Kasumi-1 (cell line): Measurements from ENCODE around the gene IGLL5.
A peak's percentile ranks its signal among the peaks of the same experiment; 100 is the strongest.

Source experiments
- DNase-seq, 2 experiments: peaks; one replicate each; lab custom pipeline; 2025; lab: John Stamatoyannopoulos, UW

Gene IGLL5

DNA sequence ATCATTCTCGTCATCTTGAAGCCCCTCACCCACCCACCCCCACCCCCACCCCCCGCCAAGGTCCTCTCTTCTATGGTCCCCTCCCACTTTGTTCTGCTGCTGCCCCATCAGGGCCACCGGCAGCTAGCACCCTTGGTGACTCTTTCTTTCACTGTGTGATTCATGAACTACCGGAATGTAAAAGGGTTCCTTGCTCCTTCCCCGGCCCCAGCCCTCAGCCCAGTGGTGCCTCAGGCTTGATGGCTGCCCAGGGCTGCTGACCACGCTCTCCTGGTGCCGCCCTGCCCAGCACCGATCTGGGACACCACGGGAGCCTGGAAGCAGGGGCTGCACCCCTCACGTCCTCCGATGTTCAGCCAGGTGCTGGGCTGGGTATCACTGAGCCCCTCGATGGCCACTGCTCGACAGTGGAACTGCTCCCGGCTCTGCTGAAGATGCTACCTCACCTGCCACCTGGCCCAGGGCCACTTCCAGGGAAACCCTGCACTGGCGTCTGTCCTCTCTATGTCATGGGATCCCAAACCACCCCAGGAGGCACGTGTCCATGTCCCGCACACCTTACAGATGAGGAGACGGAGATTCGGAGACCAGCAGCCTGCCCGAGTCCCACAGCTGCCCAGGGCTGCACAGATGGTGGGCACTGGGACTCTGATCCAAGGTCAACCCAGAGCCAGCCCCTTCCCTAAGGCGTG is 39.7 kb downstream of the IGLL5 start:
- no peak for DNase-seq

DNA sequence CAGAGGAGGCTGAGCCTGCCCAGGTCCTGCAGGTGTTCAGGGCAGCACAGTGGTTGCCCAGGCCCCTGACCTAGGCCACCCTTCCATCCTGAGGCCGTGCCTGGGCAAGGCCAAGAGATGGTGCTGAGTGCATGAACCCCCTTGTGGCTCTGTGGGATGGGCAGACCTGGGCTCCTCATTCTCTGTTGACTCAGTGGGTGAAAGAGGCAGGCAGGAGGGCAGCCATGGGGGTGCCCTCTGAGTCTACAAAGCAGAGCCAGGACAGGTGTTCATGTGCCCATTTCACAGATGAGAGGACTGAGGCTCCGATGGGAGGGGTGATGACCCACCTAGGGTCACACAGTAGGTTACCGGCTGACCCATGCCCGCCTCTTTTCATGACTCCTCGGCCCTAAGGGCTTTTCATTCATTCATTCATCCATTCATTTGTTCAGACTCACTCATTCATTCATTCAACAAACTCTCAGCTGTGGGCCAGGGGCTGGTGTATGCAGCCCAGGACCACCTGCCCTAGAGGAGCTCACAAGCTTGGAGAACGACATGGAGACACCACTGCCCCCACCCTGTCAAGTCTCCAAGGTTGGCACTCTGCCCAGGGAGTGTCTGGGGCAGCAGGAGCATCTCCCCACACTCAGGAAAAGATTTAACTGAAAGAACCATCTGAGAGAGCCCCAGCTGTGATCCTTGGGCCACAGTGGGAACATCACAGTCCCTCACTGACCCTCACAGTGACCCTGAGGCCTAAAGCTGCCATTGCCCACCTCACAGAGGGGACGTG is 40.5 kb downstream of the IGLL5 start:
- DNase-seq: peak in 1 of 2 experiments; percentile 50

DNA sequence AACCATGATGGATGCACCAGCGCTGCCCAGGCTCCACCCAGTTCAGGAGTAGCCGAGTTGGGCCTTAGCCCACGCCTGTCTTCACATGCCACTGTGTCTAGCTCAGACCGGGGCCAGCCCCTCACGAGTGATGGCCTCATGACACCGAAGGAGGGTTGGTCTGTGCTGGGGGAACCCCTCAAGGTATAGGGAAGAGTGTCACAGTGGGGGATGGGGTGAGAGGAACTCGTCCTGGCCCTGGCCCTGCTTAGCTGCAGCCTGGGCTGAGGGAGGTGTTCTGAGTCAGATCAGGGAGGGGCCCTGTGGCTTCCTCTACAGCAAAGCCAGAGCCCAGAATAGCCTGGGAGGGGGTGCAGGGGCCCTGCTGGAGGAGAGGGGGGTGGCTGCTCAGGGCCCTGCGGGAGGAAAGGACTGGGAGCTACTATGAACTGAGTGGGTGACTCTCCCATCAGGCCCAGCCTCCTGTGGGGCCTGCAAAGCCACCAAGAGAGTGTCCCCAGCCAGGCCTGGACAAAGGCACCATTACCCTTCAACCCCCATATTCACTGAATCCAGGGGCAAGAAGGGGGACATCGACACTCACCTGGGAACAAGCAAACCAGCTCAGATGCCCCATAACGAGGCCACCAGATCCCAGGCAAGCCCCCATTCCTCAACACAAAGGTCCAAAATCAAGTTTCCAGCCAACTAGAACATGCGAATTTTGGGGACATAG is 41.2 kb downstream of the IGLL5 start:
- DNase-seq: peak; percentile 93 to 96

DNA sequence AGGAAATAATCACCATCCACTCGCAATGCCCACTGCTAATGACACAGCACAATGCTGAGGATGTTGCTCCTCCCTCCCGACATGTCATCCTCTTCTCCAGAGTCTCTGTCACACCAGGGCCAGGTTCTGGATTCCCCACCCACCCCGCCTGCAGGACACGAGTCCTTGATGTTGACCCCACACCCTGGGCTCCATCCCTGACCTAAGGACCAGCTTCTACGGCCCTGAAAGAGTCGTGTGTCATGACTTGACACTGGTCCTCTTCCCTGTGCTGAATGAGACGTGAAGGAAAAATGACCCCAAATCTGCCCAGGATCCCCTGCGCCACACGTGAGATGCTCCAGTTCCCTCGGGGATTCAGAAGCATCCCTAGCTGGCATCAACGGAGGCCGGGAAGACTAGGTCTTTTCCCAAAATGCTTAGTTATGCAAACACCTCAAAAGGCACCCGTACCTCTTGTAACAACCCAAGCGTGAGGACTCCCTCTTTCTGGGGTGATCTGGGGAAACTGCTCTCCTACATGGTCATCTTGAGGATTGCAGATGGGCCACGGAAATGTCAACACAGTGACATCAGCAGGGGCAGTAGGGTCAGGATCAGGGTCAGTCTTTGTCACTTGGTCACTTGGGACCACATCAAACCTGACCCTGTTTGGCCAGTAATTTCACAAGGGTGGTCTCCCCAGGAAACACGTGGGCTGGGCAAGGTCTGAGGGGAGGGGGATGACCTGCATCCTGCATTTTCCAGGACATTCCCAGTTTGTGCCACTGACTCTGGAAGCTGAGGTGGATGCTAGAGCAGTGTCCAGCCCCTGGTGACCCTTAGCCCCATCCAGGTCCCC is 42.0 kb downstream of the IGLL5 start:
- DNase-seq: no peak

DNA sequence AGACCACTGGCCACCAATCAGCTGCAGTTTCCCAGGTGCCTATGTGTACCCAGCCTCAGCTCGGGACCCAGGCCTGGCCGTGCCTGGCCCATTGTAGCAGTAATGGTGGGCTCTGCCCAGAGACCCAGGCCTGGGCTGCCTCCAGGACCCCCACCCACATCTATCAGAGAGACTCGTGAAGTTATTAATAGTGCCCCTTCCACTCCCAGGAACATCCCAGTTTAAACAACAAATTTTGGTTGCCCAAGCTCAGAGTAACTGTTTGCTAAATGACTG is 42.5 kb downstream of the IGLL5 start:
- no peak for DNase-seq

DNA sequence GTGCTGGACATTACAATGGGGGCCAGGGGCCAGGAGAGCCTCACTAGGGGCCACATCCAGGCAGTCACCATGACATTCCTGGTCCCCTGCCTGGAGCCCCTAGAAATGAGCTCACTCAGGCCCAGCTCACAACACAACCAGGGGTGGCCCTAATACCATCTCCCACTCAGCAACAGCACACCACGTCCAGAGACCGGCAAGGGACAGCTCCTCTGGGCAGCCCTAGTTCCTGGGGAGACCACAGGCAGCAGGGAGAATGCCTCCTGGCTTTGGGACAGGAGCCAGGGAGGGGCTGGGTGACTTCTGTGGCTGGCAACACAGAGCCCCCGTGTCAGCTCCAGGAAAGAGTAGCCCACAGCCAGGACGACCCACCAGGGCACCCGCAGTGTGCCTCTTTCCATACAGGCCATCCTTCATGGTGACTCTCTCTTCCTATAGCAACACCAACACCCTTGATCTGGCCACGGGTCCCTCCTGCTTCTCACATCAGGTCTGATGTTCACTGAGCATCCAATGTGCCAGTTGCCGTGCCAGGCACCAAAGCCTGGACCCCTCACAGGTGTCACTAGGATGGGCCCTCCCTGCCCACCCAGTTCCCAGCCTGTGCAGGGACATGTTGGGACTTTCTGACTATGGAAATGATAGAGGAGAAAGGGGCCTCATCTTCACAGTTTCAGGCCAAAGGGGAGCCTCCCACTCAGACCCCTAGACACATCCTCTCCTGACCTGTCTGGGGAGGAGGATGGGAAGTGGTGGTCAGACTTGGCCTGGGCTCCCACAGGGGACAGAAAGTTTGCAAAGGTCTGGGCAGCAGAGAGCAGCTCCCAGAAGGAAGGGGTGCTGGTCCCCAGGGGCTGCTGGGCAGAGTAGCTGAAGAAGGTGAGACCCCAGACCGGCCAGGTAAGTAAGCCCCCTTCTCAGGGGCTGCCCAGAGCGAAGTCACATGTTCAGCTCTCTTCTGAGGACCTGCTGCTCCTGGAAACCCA is 43.2 kb downstream of the IGLL5 start:
- DNase-seq: no peak

DNA sequence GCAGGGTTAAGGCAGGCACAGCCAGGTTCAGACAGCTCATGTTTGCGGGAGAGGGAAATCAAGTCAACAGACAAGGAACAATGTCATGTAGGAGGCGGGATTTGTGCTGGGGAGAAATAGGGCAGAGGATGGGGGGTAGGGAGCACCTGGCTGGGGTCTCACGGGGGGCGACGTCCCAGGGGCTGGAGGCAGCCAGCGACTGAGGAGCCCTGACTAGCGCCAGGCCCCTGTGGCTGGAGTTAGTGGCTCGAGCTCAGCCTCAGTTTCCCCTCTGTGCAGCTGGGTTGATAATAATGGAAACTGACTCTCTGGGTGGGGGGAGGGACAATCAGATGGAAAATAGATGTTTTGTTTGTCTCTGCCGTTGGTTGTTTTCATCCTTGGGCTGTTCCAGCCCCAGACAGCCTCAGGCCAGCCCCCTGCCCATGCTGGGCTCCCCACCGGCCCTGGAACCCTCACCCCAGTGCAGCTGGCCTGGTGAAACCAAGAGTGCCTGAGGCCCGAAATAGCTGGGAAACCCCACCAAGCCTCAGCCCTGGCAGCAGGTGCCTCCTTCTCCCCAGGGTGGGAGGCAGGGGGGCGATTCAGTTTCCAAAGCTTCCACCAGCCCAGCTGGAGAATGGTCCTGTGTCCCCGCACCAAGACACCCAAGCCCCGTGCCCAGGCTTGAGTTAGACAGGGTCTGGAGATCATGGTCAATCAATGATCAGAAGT is 44.1 kb downstream of the IGLL5 start:
- no peak for DNase-seq

DNA sequence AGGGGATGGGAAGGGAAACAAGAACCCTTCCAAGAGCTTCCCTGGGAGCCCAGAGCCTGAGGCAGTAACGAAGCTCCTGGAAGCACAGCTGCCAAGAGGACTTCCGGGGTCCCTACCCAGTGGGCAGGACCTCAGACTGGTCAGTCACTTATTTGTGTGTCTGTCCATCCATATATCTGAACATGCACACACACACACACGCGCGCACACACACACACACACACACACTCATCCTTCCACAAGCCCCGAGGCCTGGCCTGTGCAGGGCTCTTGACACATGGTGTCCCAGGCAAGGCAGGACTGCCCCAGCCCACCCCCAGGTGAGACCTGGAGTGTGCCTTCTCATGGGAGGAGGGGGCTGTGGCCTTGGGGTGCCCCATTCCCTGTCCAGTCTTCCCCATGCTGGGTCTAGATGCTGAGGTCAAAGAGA is 44.9 kb downstream of the IGLL5 start:
- no peak for DNase-seq

DNA sequence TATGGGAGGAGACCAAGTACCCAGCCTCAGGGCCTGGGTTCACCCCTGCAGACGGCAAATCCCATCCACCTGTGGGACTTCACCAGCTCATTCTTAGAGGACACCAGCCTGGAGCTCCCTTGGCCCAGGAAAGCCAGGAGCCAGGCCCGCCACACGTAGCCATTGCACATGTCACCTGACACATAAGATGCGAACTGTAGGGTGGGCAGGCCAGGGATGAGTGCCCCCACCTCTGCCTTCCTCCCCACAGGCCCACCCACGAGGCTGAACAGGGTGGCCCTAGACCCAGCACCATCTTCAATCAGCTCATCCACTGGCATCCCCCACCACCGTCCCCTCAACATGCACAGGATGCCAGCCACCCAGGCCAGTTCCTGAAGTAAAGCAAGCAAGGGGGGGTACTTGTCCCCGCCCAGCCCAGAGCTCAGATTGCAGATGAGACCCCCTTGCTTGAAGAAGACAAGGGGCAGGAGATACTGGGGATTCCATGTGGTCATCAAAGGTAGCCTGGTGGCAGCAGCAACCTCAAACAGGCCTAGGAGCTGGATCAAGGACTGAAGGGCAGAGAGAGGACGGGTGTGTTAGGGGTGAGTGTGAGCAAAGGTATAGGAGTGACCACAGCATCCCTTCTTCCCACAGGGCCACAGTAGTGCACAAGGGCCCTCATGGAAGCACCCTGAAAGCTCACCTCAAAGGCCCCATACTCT is 45.6 kb downstream of the IGLL5 start:
- DNase-seq: no peak

DNA sequence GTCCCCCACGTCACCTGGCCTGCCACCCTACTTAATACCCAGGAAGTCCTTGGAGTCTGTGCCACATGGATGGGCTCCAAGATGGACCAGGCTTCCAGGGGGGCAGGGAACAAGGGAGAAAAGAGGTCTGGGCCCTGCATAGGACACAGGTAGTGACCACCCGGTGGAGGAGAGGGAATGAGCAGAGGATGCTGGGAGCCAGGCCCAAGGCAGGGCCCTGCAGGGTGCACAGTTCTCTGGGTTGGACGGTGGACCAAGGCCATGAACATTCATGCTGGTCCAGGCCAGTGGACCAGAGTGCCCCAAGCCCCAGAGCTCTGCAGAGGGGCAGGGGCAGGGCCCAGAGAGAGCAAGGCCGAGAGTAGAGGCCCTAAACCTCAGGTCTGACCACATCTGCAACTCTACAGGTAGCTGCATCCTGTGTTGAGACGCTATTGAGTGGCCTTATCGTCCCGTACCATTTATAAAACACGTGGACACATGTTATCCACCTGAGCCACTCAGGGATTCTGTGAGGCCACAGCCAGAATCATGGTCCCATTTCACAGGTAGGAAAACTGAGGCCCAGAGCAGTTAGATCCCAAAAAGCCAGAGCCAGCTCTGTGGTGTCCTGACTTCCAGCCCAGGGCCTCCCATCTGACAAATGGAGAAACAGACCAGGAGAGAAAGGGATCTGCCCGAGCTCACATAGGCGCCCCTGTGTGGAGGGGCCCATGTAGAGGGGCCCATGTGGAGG is 46.4 kb downstream of the IGLL5 start:
- no peak for DNase-seq

DNA sequence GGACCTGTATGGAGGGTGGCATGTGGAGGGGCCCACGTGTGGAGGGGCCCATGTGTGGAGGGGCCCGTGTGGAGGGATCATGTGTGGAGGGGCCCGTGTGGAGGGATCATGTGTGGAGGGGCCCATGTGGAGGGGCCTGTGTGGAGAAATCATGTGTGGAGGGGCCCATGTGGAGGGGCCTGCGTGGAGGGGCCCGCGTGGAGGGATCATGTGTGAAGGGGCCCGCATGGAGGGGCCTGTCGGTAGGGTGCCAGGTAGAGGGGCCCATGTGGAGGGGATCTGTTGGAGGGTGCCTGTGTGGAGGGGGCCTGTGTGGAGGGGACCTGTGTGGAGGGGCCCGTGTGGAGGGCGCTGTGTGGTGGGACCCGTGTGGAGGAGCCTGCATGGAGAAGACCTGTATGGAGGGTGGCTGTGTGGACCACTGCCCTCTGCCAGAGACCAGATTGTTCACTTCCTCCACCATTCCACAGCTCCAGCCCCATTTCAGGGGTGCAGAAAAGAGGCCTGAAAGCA is 47.0 kb downstream of the IGLL5 start:
- no peak for DNase-seq

DNA sequence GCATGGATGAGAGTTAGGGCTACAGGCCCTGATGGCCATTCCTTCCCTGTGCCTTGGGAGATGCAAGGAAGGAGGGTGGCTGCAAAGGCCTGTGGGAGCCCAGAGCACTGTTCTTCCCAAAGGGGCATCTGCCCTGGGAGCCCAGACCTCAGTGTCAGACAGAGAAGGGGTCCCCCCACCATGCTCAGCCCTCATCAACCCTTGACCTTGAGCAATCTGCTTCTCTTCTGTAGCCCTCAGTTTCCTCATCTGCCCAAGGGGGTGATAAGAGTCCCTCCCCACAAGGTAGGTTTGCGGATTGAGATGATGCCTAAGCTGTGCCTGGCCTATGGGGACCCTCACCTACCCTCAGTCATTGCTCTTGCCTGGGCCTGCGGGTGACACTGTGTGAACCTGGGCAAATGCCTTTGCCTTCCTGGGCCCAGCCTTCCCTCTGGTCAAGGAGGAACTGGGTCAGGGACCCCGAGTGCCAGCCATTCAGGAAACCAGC is 47.5 kb downstream of the IGLL5 start:
- DNase-seq: no peak

DNA sequence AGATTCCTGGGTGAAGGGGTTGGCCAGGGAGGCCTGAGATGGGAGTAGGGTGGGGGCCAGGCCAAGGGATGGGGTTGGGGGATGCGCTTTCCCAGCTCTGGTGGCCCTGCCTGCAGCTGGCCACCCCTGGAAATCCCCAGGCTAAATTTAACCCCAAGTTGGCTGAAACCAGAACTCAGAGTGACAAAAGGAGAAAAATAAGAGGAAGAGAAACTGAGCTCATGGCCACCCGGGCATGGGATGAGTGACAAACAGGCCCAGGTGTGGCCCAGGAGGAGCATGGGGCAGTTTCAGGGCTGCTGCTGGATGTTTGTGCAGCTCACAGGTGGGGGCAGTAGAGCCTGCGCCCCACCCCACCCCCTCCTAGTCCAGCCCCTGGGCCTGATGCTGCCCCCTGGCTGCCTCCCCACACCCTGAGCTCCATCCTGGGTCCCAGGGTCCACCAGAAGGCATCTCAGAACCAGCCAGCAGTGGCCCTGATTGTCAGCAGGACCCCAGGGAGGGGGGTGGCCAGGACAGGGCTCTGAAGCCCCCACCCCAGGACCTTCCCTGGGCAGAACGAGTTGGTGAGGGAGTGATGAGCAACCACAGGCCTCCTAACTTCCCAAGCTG is 48.0 kb downstream of the IGLL5 start:
- no peak for DNase-seq

DNA sequence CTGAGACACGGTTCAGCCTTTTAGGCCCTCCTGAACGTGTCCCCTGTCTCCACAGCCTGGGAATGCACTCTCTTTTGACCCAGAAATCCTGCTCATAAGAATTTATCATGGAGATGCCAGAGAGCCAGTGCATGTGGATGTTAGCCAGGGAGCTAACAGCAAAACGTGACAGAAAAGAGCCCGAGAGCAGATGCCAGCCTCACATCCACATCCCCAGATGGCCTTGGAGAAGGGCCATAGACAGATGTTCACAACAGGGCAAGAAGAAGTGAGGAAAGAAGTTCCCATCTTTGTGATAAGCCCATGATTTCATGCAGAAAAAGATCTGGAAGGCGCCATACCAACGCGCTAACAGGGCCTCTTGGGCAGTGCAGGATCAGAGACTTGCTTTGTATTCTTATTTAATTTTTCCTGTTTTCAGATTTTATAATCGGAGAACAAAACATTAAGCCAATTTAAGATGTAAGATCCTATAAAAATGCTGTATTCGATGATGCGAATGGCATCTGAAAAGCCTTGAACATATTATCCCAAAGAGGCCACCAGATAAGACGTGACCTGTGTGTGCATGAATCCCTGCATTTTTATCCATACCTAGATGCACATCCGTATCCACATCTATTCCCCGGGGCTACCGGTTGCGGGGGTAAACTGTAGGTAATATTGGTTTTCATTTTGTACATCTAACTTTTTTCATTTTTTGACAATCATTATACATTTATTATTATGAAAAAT is 48.7 kb downstream of the IGLL5 start:
- no peak for DNase-seq

DNA sequence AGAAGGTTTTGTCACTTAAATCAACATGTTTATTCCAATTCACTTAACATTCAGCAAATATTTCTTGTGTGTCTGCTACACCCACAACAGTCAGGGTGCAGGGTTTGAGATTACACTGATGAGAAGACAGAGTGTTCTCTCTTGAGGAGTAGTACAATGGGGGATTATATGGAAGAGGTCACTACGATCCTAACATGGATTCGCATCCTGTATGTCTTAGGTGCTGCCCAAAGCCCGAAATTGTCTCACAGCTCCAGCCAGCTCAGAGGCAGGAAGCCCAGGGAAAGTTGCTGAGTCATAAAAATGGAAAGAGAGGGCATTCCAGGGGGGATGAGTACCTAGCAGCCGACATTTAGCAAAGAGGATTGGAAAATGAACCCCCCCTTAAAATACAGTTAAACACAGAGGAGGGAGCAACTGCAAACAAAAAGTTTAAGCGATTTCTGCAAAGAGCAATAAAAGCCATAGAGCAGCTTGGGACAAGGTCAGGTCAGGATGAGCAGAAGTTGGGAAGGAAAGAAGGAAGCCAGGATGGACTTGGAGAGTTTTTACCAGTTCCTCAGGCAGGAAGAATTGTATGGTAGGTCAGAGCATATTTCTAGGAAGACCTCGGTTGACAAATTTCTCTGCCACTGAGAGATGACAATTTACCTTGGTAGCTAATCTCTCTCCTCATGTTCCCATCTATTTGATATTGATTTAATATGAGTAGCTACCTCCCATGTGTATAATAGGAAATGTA is 49.5 kb downstream of the IGLL5 start:
- DNase-seq: no peak

DNA sequence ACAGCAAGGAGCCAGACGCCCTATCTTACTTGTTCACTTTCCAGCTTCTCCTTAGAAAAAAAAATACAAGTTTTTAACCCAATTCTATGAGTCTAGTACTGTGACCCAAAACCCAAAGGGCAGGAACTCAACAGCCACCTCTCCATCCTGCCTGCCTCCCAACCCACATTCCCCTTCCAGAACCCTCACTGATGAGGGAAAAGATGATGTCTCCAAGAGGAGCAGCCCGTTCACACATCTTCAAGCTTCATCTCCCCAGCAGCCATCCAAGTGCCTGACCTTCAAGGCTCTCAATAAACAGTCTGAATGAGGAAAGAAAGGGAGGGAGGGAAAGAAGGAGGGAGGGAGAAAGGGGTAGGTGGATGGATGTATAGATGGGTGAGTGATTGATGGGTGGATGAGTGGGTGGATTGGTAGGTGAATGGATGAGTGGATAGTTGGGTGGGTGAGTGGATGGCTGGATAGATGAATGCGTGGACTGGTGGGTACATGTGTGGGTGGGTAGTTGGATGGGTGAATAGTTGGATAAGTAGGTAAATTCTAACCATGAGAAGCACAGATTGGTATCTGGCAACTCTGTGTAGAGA is 50.4 kb downstream of the IGLL5 start:
- DNase-seq: no peak
